Measurements from ENCODE around the gene DHCR7.

Gene DHCR7

GRCh38 chr11:71410363-71410966, 37.7 kb downstream of the DHCR7 start:
- no peak for DNase-seq (ENCODE audit: extremely low read depth, low read depth)

GRCh38 chr11:71408826-71409225, 39.4 kb downstream of the DHCR7 start:
- no peak for DNase-seq (ENCODE audit: extremely low read depth, low read depth)
- TF ChIP-seq CTCF (IDR thresholded peaks at IDR 0.05; ENCODE audit: low read depth, low read length): no peak

More at GRCh38 chr11:71410363-71410966, 37.7 kb downstream of the DHCR7 start:
- no peak for TF ChIP-seq CTCF (IDR thresholded peaks at IDR 0.05; ENCODE audit: low read depth, low read length)

GRCh38 chr11:71407356-71407755, 40.8 kb downstream of the DHCR7 start:
- TF ChIP-seq CTCF (IDR thresholded peaks at IDR 0.05; ENCODE audit: low read depth, low read length): no peak

GRCh38 chr11:71406681-71407080, 41.5 kb downstream of the DHCR7 start:
- TF ChIP-seq CTCF (IDR thresholded peaks at IDR 0.05; ENCODE audit: low read depth, low read length): no peak
- no peak for DNase-seq (ENCODE audit: extremely low read depth, low read depth)

More at GRCh38 chr11:71407356-71407755, 40.8 kb downstream of the DHCR7 start:
- no peak for DNase-seq (ENCODE audit: extremely low read depth, low read depth)

GRCh38 chr11:71404209-71404608, 44.0 kb downstream of the DHCR7 start:
- no peak for DNase-seq (ENCODE audit: extremely low read depth, low read depth)
- TF ChIP-seq CTCF (IDR thresholded peaks at IDR 0.05; ENCODE audit: low read depth, low read length): no peak

GRCh38 chr11:71402878-71403277, 45.3 kb downstream of the DHCR7 start:
- no peak for TF ChIP-seq CTCF (IDR thresholded peaks at IDR 0.05; ENCODE audit: low read depth, low read length)
- no peak for DNase-seq (ENCODE audit: extremely low read depth, low read depth)

- no peak for DNase-seq (ENCODE audit: extremely low read depth, low read depth)
- no peak for TF ChIP-seq CTCF (IDR thresholded peaks at IDR 0.05; ENCODE audit: low read depth, low read length)
Observed at GRCh38 chr11:71400216-71400615, 48.0 kb downstream of the DHCR7 start.

All from AG09319 (cell line).